ENCODE data around the gene SPTY2D1. TPM values are rescaled to one million over a fixed set of nuclear protein-coding genes. Genes with fewer than 3 reads are reported as not detected.
"Not testable (repeated sequence)": the region's sequence is repeated elsewhere in the genome, so short reads cannot be mapped to it uniquely, and the experiment has no call there.

SPTY2D1 gene
- total RNA-seq, 4 donors from 2014 or later, result 12.6 to 32.8 (median 23.2) TPM

GRCh38 chr11:18671246-18671645 lies 37.1 kb upstream of the SPTY2D1 start:
- Histone ChIP-seq H3K4me1 (no peaks in the 10 kb centered on the region), H3K9me3 (no peaks in the 10 kb centered on the region), H3K27me3 (no peaks in the 10 kb centered on the region), H3K27ac (no peak overlapping the region), H3K4me3 (no peak overlapping the region), H3K36me3 (no peaks in the 10 kb centered on the region)
- DNase-seq, result no peak
- no peak for TF ChIP-seq POLR2A (IDR thresholded peaks at IDR 0.05)
- TF ChIP-seq CTCF (IDR thresholded peaks at IDR 0.05), result no peak
- intact Hi-C loops (cut with DNase I; ENCODE audit: low total_unique reads), result no loop called here

- Histone ChIP-seq H3K27ac (no peak overlapping the region), H3K27me3 (no peaks in the 10 kb centered on the region), H3K4me3 (no peak overlapping the region), H3K36me3 (no peaks in the 10 kb centered on the region), H3K9me3 (no peaks in the 10 kb centered on the region), H3K4me1 (no peaks in the 10 kb centered on the region)
- DNase-seq, result no peak
- intact Hi-C loops (cut with DNase I; ENCODE audit: low total_unique reads), result no loop called here
- TF ChIP-seq CTCF (IDR thresholded peaks at IDR 0.05), result no peak
- TF ChIP-seq POLR2A (IDR thresholded peaks at IDR 0.05), result no peak
Measured at GRCh38 chr11:18669711-18670110, 35.6 kb upstream of the SPTY2D1 start.

- Histone ChIP-seq H3K36me3 (no peaks in the 10 kb centered on the region), H3K27me3 (no peaks in the 10 kb centered on the region), H3K9me3 (no peaks in the 10 kb centered on the region), H3K27ac (no peak overlapping the region), H3K4me1 (no peaks in the 10 kb centered on the region), H3K4me3 (no peak overlapping the region)
- TF ChIP-seq CTCF (IDR thresholded peaks at IDR 0.05), result no peak
- TF ChIP-seq POLR2A (IDR thresholded peaks at IDR 0.05), result no peak
- no peak for DNase-seq
- intact Hi-C loops (cut with DNase I; ENCODE audit: low total_unique reads), result no loop called here
Measured at GRCh38 chr11:18669219-18669596, 35.1 kb upstream of the SPTY2D1 start.

GRCh38 chr11:18668131-18668530 lies 34.0 kb upstream of the SPTY2D1 start:
- Histone ChIP-seq H3K9me3 (no peaks in the 10 kb centered on the region), H3K27me3 (no peaks in the 10 kb centered on the region), H3K27ac (no peak overlapping the region), H3K4me3 (no peak overlapping the region), H3K4me1 (no peaks in the 10 kb centered on the region), H3K36me3 (no peaks in the 10 kb centered on the region)
- DNase-seq, result no peak
- intact Hi-C loops (cut with DNase I; ENCODE audit: low total_unique reads), result no loop called here
- no peak for TF ChIP-seq POLR2A (IDR thresholded peaks at IDR 0.05)
- TF ChIP-seq CTCF (IDR thresholded peaks at IDR 0.05), result no peak

- H3K9me3 ChIP-seq; H3K36me3 ChIP-seq; H3K27ac ChIP-seq; intact Hi-C loops (cut with DNase I; ENCODE audit: low total_unique reads); DNase-seq; H3K4me3 ChIP-seq; H3K27me3 ChIP-seq; H3K4me1 ChIP-seq: not testable (repeated sequence)
Measured at GRCh38 chr11:18665353-18665872, 31.3 kb upstream of the SPTY2D1 start.

GRCh38 chr11:18657673-18658072 lies 23.5 kb upstream of the SPTY2D1 start:
- Histone ChIP-seq H3K4me1 (no peaks in the 10 kb centered on the region), H3K27me3 (no peaks in the 10 kb centered on the region)

More at GRCh38 chr11:18657673-18658072, 23.5 kb upstream of the SPTY2D1 start:
- no peak for DNase-seq
- no peak overlapping the region for H3K4me3 ChIP-seq
- TF ChIP-seq CTCF (IDR thresholded peaks at IDR 0.05), result no peak
- no peak for TF ChIP-seq POLR2A (IDR thresholded peaks at IDR 0.05)
- H3K27ac ChIP-seq, result no peak overlapping the region
- no peaks in the 10 kb centered on the region for H3K9me3 ChIP-seq
- no peaks in the 10 kb centered on the region for H3K36me3 ChIP-seq
- intact Hi-C loops (cut with DNase I; ENCODE audit: low total_unique reads), result no loop called here
